22Rv1 (cell line): ENCODE data around the gene LAMB1.

Experiments
- H3K27ac ChIP-seq: fragments of 450-650 bp; 2 replicates; pipeline ENCODE4 v1.5.1; 2017
- ZFX ChIP-seq: fragments of 450-650 bp; IDR thresholded peaks from 2 replicates; pipeline ENCODE4 v1.6.1; 2017; ENCODE audit warnings: antibody characterized with exemption, borderline replicate concordance
- TF ChIP-seq, protein P1 (sequence below): fragments of 450-650 bp; IDR thresholded peaks from 2 replicates; pipeline ENCODE4 v1.5.1; 2017; ENCODE audit warnings: mild to moderate bottlenecking

LAMB1 gene

DNA sequence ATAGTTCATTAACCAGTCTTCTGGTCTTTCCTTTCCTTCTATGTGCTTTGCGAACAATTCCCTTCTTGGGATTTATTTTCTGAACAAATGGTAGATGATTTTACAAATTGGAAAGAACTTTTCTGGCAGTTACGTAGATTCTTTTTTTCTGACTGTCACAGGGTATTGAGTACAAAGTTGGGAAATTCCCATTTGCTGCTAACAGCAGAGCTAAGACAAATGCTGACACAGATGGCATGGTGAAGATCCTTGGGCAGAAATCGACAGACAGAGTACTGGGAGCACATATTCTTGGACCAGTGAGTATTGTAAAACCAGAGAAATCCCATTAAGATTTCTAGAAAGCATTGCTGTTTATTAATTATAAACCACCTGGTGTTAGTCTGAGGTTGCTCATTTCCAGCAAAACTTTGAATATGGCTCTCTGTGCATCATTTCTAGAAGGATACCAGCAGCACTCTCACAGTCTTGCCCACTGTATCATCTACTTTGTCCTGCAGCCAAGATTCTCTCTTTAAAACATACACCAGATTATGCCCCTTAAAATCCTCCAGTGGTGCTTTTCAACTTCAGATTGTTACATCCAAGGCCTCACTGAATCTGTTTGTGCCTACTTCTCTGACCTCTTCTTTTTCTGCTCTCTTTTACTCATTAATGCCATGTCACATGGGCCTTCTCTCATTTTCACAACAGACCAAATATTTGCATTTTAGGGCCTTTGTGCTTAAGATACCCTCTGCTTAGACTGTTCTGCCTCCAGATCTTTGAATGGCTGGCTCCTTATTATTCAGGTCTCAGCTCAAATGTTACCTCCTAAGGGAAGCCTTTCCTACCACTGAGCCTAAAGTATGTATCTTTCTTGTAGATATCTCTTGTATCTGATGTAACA, 85.0 kb downstream of the LAMB1 start:
- TF ChIP-seq, protein P1, sequence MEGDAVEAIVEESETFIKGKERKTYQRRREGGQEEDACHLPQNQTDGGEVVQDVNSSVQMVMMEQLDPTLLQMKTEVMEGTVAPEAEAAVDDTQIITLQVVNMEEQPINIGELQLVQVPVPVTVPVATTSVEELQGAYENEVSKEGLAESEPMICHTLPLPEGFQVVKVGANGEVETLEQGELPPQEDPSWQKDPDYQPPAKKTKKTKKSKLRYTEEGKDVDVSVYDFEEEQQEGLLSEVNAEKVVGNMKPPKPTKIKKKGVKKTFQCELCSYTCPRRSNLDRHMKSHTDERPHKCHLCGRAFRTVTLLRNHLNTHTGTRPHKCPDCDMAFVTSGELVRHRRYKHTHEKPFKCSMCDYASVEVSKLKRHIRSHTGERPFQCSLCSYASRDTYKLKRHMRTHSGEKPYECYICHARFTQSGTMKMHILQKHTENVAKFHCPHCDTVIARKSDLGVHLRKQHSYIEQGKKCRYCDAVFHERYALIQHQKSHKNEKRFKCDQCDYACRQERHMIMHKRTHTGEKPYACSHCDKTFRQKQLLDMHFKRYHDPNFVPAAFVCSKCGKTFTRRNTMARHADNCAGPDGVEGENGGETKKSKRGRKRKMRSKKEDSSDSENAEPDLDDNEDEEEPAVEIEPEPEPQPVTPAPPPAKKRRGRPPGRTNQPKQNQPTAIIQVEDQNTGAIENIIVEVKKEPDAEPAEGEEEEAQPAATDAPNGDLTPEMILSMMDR, result no peak
- TF ChIP-seq ZFX, result no peak

DNA sequence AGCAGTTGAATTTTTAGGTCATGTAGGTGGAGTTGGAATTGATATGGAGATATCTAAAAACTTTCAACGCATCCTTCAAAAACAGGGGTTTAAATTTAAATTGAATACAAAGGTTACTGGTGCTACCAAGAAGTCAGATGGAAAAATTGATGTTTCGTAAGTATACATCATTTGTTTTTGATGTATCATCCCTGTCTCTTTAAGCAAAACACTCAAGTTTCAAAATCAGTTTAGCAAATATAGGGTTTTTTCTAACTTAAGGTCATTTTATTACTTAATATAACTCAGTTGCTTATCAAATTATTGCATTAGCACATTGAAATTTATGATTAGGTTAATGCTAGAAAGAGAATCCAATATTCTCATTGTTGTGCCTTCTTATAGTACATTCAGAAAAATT, 87.4 kb downstream of the LAMB1 start:
- no peak overlapping the region for H3K27ac ChIP-seq

More for the DNA sequence above, 85.0 kb downstream of the LAMB1 start:
- H3K27ac ChIP-seq, result no peak overlapping the region

DNA sequence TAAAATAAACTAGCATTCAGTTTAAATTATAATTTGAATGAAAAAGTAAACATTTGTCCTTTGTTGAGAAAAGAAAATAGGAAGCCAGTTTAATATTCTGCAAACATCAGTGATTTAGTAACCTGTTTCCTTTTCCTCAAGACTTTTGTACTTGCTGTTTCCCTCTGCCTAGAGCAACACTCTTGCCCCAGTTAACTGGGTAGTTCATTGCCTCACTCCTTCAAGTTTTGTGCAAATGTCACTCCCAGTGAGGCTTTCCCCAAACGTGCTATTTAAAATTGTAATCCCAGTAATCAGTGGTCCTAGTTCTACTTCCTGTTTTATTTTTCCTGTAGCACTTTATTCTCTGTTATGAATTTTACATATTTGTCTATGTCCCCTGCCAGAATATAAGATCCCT, 88.1 kb downstream of the LAMB1 start:
- H3K27ac ChIP-seq, result no peak overlapping the region
- no peak for TF ChIP-seq ZFX
- TF ChIP-seq, protein P1, result no peak

More for the DNA sequence above, 87.4 kb downstream of the LAMB1 start:
- TF ChIP-seq, protein P1, result no peak
- no peak for TF ChIP-seq ZFX

DNA sequence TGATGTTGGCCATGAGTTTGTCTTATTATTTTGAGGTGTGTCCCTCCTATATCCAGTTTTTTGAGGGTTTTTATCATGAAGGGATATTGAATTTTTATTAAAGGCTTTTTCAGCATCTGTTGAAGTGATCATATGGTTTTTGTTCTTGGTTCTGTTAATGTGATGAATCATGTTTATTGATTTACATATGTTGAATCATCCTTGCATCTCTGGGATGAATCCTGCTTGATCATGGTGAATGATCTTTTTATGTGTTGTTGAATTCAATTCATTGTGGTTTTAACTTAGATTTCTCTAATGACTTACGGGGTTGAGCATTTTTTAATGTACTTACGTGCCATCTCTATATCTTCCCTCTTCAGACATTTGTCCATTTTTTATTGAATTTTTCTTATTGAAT, 89.1 kb downstream of the LAMB1 start:
- TF ChIP-seq, protein P1, result no peak
- TF ChIP-seq ZFX, result no peak
- H3K27ac ChIP-seq, result no peak overlapping the region

DNA sequence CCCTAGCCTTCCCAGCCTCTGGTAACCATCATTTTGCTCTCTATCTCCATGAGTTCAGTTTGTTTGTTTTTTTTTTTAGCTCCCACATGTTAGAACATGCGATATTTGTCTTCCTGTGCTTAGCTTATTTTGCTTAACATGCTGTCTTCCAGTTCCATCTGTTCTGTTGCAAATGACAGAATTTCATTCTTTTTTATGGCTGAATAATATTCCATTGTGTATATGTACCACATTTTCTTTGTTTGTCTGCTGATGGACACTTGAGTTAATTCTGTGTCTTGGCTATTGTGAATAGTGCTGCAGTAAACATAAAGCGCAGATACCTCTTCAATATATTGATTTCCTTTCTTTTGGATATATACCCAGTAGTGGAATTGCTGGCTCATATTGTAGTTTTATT, 91.0 kb downstream of the LAMB1 start:
- no peak overlapping the region for H3K27ac ChIP-seq
- TF ChIP-seq ZFX, result no peak
- TF ChIP-seq, protein P1, result no peak

DNA sequence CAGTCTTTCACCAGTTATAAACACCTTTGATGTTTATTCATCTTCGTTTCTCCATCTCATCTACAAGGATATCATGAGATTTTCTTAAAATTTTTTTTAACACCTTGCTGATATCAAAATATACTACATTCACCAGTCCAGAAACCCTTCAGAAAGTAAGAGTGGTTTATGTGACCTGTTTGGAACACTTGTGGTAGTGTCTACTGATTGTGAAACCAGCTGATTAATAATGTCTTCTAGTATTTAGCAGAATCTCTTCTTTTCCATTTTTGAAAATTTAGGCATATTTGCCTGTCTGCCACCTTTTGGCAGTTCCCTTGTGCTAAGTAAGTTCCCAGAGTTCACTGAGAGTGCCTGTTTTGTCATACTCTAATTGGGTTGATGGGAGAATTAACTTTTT, 93.5 kb downstream of the LAMB1 start:
- TF ChIP-seq, protein P1, result no peak
- TF ChIP-seq ZFX, result no peak

DNA sequence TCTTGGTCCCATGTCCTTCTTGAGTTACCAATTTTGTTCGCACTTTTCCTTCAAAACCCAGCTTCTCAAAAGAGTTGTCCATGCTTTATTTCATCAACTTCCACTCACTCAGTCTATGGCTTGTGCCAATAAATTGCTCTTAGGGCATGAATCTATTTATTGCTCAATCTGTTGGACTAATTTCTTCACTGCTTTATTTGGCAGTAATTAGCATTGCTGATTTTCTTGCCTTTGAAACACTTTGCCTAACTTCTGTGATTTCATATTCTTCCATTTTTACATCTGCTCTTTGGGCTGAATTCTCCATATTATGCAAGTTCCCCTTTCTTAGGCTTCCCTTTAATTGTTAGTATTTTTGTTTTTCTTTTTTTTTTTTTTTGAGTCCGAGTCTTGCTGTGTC, 95.2 kb downstream of the LAMB1 start:
- no peak overlapping the region for H3K27ac ChIP-seq
- TF ChIP-seq, protein P1, result no peak
- TF ChIP-seq ZFX, result no peak

More for the DNA sequence above, 93.5 kb downstream of the LAMB1 start:
- no peak overlapping the region for H3K27ac ChIP-seq
